ENCODE measurements around the gene OR10T2.
"Not testable (repeated sequence)": the region's sequence is repeated elsewhere in the genome, so short reads cannot be mapped to it uniquely, and the experiment has no call there.

OR10T2 gene, protein sequence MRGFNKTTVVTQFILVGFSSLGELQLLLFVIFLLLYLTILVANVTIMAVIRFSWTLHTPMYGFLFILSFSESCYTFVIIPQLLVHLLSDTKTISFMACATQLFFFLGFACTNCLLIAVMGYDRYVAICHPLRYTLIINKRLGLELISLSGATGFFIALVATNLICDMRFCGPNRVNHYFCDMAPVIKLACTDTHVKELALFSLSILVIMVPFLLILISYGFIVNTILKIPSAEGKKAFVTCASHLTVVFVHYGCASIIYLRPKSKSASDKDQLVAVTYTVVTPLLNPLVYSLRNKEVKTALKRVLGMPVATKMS

DNA sequence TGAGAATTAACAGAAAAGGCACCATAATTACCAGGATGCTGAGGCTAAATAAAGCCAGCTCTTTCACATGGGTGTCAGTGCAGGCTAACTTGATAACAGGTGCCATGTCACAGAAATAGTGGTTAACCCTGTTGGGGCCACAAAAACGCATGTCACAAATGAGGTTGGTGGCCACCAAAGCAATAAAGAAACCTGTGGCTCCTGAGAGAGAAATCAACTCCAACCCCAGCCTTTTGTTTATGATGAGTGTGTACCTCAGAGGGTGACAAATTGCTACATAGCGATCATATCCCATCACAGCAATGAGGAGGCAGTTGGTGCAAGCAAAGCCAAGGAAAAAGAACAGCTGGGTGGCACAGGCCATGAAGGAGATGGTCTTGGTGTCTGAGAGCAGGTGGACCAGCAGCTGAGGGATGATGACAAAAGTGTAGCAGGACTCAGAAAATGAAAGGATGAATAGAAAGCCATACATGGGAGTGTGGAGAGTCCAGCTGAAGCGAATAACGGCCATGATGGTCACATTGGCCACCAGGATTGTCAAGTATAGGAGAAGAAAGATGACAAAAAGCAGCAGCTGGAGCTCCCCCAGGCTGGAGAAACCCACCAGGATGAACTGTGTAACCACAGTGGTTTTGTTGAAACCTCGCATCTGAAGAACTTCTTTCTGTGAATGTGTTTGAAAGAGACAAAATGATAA, at the start of gene OR10T2:
TSS of gene OR10T2 (minus strand) at position 649 of the 697 bp plus-strand sequence. CDS start at position 649, 0 bp downstream.
- no peak for DNase-seq

DNA sequence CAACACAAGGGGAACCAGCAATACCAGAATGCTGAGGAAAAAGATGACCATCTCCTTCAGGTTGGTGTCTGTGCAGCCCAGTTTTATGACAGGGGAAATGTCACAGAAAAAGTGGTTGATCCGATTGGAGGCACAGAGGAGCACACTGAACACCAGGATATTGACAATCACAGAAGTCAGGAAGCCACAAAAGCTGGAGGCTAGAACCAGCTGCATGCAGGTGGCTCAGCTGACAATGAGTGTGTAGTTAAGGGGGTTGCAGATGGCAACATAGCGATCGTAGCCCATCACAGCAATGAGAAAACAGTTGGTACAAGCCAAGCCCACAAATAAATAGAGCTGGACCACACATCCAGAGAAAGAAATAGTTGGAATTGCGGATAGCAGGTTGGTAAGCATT, 46.1 kb upstream of the OR10T2 start:
- DNase-seq: no peak

DNA sequence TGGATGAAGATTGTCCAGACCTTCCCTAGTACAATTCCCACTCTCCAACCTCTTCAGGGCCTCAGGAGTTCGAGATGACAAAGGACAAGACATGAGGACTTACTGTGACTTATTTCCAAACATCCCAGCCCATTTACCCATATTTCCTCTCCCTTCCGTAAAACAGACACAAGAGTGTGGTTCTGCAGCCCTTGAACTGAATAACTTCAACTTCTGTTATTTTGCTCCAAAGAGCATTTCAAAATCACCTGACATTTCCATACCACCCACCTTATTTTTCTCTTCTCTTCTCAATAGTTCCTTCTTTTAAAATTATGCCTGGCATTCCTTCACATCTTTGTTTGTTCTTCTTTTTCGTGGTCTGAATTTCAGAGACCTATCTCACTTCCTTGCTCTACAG, 35.5 kb upstream of the OR10T2 start:
- DNase-seq: no peak

DNA sequence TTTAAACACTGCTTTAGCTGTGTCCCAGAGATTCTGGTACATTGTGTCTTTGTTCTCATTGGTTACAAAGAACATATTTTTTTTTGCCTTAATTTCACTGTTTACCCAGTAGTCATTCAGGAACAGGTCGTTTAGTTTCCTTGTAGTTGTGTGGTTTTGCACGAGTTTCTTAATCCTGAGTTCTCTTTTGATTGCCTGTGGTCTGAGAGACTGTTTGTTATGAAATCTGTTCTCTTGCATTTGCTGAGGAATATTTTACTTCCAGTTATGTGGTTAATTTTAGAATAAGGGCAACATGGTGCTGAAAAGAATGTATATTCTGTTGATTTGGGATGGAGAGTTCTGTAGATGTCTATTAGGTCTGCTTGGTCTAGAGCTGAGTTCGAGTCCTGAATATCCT, 30.9 kb upstream of the OR10T2 start:
- not testable (repeated sequence) for DNase-seq

DNA sequence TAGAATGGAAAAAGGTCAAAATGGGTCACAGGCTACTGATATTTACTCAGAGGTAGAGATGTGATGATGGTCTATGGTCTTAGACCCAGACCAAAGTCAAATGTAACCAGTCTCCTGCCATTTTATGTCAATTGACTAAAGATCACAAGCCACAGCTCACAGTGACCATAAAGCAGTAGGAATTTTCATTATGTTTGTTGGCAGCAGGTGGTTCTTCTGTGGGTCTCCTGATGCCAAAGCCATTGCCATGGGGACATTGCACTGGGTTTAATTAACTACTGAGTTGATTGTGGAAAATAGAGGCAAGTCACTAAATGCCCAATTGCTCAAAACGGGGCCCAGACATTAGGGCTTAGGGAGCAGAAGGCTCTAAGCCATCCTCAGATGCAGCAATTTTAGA, 26.9 kb upstream of the OR10T2 start, which contains the start of gene OR10K2:
TSS of gene OR10K2 (minus strand) at position 101 of the 400 bp plus-strand sequence. CDS start 5,371 bp downstream, outside the sequence.
- DNase-seq: no peak

DNA sequence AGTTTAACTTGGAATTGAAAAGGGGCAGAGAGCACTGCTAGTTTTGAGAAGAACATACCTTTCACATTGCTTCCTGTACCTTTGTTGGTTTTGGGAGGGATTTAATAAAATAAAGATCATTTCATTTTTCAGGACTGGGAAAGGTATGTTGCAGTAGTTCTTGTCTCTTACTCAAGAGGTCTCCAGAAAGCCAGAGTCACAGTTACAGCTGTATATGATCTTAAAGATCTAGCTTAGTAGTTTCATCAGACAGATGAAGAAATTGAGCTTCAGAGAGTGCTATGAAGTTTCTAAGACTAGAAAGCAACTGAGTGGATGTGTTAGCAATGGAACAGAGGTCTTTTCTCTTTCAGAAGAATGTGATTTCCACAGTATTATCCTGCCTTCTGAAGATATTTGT, 25.8 kb upstream of the OR10T2 start:
- no peak for DNase-seq

DNA sequence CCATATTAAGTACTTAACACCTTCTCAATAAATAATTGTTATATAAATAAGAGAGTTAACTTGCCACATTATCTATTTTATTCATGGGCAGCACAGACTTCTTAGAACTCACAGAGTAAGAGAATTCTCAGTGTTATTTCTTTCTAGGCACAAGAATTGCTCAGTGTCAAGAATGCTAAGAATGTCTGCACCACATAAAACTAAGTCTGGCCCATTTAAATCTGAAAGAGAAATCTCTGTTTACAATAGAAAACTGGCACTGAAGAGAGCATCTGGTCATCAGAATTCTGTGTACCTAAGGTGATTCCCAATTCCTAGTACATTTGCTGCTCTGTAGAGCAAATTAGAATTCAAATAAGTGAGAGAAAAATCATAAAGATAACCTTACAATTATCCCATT, 22.9 kb upstream of the OR10T2 start:
- no peak for DNase-seq

DNA sequence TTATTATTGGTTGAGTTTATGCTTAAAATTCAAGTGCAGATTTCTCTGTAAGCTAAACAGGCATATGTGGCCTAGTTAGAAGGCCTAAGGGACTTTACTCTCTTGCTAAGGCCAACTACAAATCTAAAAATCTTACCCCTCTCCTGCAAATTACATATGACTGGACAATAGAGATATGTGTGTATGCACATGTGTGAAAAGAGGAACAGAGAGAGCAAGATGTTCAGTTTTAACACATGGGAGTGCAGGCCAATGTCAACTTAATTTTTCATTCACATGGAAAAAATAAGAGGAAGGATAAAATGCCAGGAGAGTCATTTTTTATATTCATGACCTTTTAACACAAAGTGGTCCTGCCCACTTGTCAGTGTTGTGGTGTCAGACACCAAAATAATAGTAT, 18.3 kb upstream of the OR10T2 start:
- no peak for DNase-seq

DNA sequence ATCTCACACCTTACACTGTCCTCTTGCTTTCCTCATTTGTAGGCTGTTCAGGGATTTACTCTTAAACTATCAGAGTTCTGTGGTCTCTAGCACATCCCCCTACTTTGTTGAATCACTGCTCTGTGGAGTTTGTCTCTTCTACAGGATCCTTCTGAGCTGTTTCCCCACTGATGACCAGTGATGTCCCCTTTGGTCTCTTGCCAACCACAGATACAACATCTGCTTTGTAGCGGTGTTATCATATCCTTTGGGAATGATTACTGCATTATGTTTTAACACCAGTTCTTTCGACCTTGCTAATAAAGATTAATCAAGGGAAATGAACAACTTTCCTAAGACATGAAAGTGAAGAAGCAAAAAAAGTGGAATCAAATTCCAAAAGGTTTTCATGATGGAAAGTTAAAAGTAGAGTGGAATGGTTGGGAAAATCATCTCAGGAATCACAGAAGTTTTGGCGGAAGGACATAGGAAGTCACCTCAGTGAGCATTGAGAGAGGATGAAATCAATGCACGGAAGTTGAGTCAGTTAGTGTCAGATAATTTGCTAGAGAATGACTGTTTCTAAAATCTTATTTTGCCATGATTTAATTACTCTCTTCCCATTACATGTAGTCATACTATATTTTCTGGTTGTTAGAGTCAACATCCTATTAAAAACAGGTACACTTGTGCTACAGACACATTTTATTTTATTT, 15.5 kb upstream of the OR10T2 start:
- no peak for DNase-seq

DNA sequence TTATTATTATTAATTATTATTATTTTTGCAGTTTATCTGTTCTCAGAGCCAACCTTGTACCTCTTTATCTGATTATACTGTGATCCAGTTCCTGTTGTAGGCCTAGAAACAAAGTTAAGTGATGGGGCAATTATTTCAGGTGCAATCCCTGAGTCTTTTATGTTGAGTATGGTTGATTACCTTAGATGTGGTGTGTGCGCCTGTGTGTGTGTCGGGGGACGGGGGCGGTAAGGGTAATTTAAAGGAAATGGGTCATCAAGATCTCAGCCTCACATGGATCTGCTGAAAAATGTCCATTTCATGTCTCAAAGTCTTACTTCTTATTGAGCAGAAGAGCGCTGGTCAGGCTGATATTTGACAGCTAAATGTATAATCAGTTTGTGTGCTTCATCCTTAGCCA, 7.8 kb upstream of the OR10T2 start:
- DNase-seq: no peak

DNA sequence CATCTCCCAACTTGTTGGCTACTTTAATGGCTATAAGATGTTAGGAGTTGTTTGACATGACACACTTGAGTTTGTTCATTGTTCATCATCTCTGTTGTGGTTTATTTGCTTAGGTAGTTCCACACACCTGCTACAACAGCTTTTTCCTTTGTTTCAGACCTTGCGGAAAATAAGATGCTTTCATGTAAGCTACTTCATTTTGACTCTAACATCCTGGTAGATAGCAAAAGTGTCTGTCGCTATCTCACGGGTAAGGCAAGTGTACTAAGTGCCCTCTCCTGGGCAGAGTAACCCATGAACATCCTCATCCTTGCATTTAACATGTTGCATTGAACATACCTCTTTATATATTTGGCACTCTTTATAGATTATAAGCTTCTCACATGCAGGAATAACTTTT, 1.6 kb upstream of the OR10T2 start:
- DNase-seq: no peak

DNA sequence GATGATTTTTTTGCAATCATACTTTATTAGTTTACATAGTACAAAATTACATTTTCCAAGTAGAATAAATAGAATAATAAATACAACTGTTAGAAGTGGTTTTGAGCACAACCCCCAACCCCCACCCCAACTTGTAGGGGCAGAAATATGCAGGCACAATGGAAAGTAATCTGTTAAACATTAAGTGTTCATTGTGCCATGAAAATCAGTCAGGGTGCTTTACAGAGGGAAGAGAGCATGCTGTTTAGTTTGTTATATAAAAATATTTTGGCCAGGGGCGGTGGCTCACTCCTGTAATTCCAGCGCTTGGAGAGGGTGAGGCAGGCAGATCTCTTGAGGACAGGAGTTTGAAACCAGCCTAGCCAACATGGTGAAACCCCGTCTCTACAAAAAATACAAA, 2.6 kb downstream of the OR10T2 start:
- no peak for DNase-seq

DNA sequence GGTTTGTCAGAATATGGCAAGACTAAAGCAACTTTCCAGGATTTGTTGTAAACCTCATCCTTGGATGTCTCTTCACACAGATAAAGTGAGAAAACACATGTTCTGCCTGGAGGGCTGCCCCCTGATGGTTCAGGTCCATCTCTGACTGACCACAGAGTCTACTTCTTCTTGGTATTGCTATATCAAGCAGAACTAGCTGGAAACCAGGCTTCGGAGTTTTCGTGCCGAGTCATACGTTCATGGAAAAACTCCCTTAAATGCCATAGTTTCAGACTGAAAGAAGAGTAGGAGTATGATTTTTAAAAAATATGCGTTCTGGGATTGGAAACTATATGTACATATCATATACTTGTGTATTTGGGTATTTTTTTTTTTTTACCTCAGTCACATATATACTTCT, 5.8 kb downstream of the OR10T2 start:
- no peak for DNase-seq

DNA sequence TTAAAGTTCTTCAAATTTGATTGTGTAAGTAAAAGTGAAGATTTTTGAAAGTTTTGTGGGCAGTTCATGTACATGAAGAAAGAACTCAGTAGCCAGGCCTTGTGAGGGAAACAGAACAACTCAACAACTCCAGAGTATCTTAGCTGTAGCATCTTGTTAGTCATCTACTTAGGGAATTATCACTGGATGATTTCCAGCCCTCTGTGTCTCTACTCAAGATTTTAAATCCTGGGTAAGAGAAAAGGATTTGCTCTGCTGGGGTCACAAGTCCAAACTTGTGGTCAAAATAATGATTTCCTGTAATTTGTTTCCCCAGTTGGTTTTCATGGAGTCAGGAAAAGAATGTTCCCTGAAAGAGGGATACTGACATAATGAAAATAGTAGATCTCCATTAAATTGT, 8.2 kb downstream of the OR10T2 start:
- DNase-seq: no peak

DNA sequence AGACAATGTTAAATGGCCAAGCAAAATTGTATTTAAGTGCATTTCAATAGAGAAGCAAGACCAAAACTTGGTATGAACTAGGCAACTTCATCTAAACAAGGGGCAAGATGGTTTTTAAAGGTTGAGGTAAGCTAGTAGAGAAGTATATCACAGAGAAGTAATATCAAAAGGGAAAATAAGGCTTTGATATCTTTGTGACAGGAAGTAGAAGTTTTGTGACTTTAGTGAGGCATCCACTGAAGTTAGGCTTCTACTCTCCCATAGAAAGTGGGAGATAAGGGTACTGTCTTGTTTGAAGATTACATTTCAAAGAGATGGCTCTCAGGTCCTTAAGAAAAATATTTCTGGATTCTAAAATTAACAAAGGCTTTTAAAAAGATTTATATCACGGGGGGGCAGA, 8.9 kb downstream of the OR10T2 start:
- DNase-seq: no peak

DNA sequence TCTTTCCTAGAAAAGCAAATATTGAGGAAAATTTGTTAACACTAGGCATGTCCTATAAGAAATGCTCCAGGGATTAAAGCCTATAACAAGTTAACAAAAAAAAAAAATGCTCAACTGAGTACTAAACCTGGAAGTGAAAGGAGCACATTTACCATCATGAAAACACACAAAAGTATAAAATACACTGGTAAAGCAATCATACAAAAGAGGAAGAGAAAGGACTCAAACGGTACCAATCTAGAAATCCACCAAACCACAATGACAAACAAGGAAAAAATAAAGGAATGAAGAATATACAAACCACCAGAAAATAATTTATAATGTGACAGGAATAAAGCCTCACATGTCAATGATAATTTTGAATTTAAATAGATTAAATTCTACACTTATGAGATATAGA, 24.4 kb downstream of the OR10T2 start:
- no peak for DNase-seq

DNA sequence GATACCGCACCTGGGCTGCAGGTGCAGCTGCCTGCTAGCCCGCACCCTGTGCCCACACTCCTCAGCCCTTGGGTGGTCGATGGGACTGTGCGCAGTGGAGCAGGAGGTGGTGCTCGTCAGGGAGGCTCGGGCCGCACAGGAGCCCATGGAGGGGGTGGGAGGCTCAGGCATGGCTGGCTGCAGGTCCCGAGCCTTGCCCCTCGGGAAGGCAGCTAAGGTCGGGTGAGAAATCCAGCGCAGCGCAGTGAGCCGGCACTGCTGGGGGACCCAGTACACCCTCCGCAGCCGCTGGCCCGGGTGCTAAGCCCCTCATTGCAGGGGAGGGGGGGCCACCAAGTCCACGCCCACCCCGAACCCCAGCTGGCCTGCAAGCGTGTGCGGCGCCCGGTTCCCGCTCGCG, 25.2 kb downstream of the OR10T2 start:
- DNase-seq: not testable (repeated sequence)

DNA sequence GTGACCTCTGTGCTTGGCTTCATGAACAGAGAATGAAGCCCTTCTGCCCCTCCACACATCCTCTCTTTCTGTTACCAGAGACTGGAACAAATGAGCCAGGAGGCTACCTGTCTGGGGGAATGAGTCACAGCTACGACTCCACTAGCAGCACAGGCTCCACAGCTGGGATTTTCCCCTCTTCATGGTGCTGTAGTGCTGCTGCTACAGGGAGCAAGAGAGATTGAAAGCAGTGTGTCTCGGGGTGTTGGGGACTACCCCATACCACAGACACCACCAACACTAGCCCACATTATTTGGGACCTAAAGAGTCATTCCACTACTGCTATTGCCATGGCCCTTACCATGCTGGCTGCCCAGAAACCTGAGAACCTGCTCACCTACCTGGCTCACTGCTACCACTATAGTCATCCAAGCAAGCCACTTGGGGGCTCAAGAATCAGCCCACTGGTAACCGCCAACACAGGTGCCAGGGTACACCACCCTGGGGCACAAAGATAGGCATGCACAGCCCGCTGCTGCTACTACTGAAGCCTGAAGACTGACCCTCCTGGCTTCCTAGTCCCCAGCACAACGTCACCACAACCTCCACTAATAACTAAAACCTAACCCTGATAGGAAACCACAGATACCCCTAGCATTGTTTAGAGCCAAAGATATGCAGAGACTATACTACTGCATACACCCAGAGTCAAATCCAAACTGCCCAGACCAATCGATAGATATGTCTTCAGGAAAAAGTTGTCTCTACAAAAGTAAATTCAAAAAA, 27.9 kb downstream of the OR10T2 start:
- no peak for DNase-seq

DNA sequence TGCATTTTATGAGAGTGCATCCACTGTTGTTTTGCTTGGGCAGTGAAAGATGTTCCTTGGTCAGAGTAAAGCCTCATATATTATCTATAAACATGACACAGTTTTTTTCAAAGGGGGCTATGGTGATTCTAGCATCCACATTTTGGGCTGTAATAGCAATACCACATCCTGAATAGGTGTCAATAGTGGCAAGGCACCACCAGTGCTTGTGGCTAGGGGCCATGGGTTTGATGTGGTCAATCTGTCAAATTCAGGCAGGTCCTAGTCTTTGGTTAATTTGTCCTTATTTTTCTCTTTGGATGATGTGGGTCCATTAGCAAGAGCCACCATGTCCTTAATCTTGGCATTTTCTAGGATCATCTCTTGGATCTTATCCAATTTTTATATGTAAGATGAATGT, 32.5 kb downstream of the OR10T2 start:
- no peak for DNase-seq

DNA sequence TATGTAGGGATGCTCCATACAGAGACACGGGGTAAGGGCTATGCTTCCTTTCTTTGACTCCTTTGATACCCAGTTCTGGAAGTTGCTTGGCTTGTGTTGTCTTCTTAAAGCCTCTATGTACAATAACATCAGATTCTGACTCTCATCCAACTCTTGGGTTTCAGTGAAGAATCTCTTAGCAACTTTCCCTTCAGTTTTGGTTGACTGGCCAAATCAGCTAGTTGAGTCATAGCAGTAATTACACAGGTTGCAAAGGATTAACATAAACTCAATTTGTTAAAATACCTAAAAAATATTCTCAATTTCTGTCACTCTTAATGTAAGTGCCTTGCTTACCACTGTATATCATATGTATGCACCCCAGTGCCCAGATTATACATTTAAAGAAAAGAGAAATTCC, 36.3 kb downstream of the OR10T2 start:
- DNase-seq: no peak

DNA sequence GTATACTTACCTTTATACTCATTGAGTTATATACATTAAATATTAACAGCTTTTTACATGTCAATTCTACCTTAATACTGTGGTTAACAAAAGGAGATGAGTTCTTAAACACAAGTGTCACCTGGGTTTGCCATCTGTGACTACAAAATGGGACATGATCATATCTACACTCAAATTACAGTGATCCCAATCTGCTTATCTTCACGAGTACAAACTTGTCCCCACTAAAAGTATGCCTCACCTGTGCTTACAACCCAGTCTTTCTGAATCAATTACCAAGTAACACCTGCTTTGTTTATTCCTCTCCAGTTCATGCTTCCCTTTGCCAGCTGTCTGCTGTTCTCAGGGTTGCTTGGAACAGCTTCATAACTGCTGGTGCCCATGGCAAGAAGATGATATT, 36.8 kb downstream of the OR10T2 start:
- DNase-seq: no peak

DNA sequence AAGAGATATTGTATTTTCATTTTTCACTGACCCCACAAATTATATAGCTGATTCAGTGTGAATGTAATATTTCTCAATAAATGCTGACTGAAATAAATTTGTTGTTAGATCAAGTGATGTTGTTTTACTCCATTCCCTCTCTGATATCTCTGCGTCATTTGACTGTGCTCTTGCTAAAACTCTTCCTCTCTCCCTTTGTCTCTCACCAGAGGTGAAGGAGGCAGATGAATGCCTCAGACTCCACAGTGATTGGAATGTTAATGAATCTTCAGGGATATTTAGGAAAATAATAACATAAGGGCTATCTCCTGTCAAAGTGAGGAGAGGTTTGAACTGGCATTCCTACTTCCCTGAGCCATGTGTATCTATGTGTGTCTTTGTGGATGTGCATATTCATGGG, 41.8 kb downstream of the OR10T2 start:
- DNase-seq: no peak

DNA sequence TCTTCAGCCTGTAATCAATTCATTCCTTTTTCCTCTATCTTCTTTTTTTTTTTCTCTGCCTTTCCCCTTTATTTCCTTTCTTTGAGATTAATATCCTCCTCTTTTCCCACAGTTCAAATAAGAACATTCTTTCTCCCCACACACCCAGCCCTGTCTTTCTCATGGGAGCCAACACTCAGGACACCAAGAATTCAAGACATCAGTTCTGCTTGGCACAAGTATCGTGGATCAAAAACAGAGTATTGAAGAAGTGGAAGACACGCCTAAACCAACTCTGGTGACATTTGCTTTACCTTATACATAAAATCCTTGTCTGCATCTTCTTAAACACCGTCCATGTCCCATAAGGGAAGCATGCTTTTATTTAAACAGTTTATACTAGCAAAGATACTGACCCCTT, 42.6 kb downstream of the OR10T2 start:
- DNase-seq: no peak
